Spleen (tissue), 7 donors: ENCODE data around the gene CCSAP.

Experiments used
- POLR2A ChIP-seq, 3 donors: fragments of 450-650 bp; IDR thresholded peaks; one replicate each; pipeline ENCODE4 v1.5.1; 2017; ENCODE audit warnings: antibody characterized with exemption in 3 of 3, mild to moderate bottlenecking in 1 of 3
- POLR2AphosphoS5 ChIP-seq, 3 donors: sonication (generic); formaldehyde crosslinking; IDR thresholded peaks; one replicate each; pipeline ENCODE4 v1.5.1; 2017; ENCODE audit warnings: antibody characterized with exemption in 3 of 3
- TF ChIP-seq, protein P1 (sequence below), 11 experiments: fragments of 200-600 bp in 7 of 11; fragments of 450-650 bp in 4 of 11; sonication (generic) in 4 of 11; IDR thresholded peaks in 8 of 11; conservative IDR thresholded peaks in 3 of 11; 1 replicate in 7 of 11; 2 replicates in 4 of 11; pipeline versions ENCODE4 v1.4.0 to v1.8.0; 2016 to 2021; ENCODE audit warnings: antibody characterized with exemption in 11 of 11, inconsistent platforms in 4 of 11, mild to moderate bottlenecking in 1 of 11
- donor health status: DM: no; HTN: no; CAD: no; lungs with moderate emphysema.
- donor health status: DM: no; HTN: no; CAD: no.
- donor health status: DM: no; HTN: no; CAD: no.

DNA sequence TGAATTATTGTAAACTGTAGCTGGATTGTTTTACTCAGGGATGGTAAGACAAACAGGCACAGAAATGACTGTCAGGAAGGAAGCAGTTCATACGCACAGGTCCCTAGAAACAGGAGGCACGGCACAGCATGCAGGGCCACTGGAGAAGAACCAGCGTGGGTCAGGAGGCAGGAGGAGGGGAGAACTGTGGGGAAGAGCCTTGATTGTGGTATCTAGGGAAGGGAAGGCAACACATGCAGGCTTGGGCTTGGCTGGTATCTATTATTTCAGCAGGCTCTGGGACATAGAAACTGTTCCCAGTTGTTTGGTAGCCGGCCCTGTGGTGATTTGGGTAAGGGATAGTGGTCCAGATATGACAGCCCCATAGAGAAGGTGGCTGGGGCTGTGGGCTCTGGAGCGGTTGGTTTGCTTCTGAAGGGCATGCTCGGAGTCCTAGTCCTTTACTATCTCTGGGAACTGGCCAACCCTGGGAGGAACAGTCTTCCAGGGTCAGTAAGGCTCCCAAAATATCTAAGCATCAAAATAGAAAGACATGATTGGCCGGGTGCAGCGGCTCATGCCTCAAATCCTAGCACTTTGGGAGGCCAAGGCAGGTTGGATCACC lies 43.1 kb upstream of the CCSAP start:
- TF ChIP-seq, protein P1, sequence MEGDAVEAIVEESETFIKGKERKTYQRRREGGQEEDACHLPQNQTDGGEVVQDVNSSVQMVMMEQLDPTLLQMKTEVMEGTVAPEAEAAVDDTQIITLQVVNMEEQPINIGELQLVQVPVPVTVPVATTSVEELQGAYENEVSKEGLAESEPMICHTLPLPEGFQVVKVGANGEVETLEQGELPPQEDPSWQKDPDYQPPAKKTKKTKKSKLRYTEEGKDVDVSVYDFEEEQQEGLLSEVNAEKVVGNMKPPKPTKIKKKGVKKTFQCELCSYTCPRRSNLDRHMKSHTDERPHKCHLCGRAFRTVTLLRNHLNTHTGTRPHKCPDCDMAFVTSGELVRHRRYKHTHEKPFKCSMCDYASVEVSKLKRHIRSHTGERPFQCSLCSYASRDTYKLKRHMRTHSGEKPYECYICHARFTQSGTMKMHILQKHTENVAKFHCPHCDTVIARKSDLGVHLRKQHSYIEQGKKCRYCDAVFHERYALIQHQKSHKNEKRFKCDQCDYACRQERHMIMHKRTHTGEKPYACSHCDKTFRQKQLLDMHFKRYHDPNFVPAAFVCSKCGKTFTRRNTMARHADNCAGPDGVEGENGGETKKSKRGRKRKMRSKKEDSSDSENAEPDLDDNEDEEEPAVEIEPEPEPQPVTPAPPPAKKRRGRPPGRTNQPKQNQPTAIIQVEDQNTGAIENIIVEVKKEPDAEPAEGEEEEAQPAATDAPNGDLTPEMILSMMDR (IDR thresholded peaks at IDR 0.05 in 8 of 11, conservative IDR thresholded peaks at IDR 0.05 in 3 of 11) = no peak
- TF ChIP-seq POLR2AphosphoS5 (IDR thresholded peaks at IDR 0.05) (no peak), POLR2A (IDR thresholded peaks at IDR 0.05) (no peak)
